ENCODE results near the gene TMEM131L.

GRCh38 chr4:153641532-153641931 lies 175.4 kb downstream of the TMEM131L start:
- no peak for TF ChIP-seq POLR2A (IDR thresholded peaks at IDR 0.05; ENCODE audit: low read depth, low read length)
- TF ChIP-seq POLR2AphosphoS5 (IDR thresholded peaks at IDR 0.05; ENCODE audit: low read depth, low read length), result no peak
- no peak for TF ChIP-seq TAF1 (IDR thresholded peaks at IDR 0.05; ENCODE audit: borderline replicate concordance, low read depth, low read length)

All from GM12892 (cell line).